ENCODE measurements around the gene MLF2. TPM values are rescaled to one million over a fixed set of nuclear protein-coding genes. Genes with fewer than 3 reads are reported as not detected.

The MLF2 gene
- total and polyA plus RNA-seq, 2 donors from 2014 or later: 141 to 289 TPM

- FAIRE-seq (no peak), DNase-seq (no peak)
- no peak overlapping the region for H3K4me3 ChIP-seq (ENCODE audit: low read length in 3 of 3)
- no peaks in the 10 kb centered on the region for H3K9me3 ChIP-seq (ENCODE audit: control insufficient read depth in 2 of 3, insufficient read depth in 1 of 3, low read length in 3 of 3)
- H3K9ac ChIP-seq (ENCODE audit: low read length in 3 of 3): no peak overlapping the region
- TF ChIP-seq CTCF (IDR thresholded peaks at IDR 0.05; ENCODE audit: borderline replicate concordance, extremely low read depth, insufficient read depth): no peak
- peaks cover 0 to 9% (median 4%) of the 10 kb centered on the region in 3 donors for H3K4me1 ChIP-seq (ENCODE audit: control insufficient read depth in 2 of 3, insufficient read depth in 2 of 3, low read depth in 1 of 3, low read length in 3 of 3)
- H3K36me3 ChIP-seq (ENCODE audit: control insufficient read depth in 2 of 3, insufficient read depth in 3 of 3, low read length in 3 of 3): peaks cover 6 to 22% (median 15%) of the 10 kb centered on the region in 3 donors
- no peaks in the 10 kb centered on the region for H3K27me3 ChIP-seq (ENCODE audit: control insufficient read depth, insufficient read depth, low read length)
- no peak overlapping the region for H3K27ac ChIP-seq (ENCODE audit: low read depth in 2 of 2, low read length in 2 of 2)
- intact Hi-C loops (cut with DNase I): no loop called here
Measured at GRCh38 chr12:6725350-6725749, 27.6 kb downstream of the MLF2 start.

- peak in 3 of 5 donors; percentile 32 to 76 (median 49) for DNase-seq
- no peaks in the 10 kb centered on the region for H3K9me3 ChIP-seq (ENCODE audit: control insufficient read depth in 2 of 3, insufficient read depth in 1 of 3, low read length in 3 of 3)
- peaks cover 4 to 14% (median 5%) of the 10 kb centered on the region in 3 donors for H3K36me3 ChIP-seq (ENCODE audit: control insufficient read depth in 2 of 3, insufficient read depth in 3 of 3, low read length in 3 of 3)
- H3K27me3 ChIP-seq (ENCODE audit: control insufficient read depth, insufficient read depth, low read length): no peaks in the 10 kb centered on the region
- no peak for FAIRE-seq
- intact Hi-C loops (cut with DNase I): no loop called here
- peak overlapping the region; percentile 0 to 84 (median 72) for H3K9ac ChIP-seq (ENCODE audit: low read length in 3 of 3)
- peaks cover 0 to 9% (median 4%) of the 10 kb centered on the region in 3 donors for H3K4me1 ChIP-seq (ENCODE audit: control insufficient read depth in 2 of 3, insufficient read depth in 2 of 3, low read depth in 1 of 3, low read length in 3 of 3)
- TF ChIP-seq CTCF (IDR thresholded peaks at IDR 0.05; ENCODE audit: borderline replicate concordance, extremely low read depth, insufficient read depth): no peak
- peak overlapping the region; percentile 79 to 96 (median 86) for H3K4me3 ChIP-seq (ENCODE audit: low read length in 3 of 3)
- peak overlapping the region; percentile 66 to 88 for H3K27ac ChIP-seq (ENCODE audit: low read depth in 2 of 2, low read length in 2 of 2)
Measured at GRCh38 chr12:6724409-6724797, 28.5 kb downstream of the MLF2 start.

GRCh38 chr12:6723607-6724408, 29.1 kb downstream of the MLF2 start, which contains the start of gene COPS7A:
Gene COPS7A, plus strand, starts transcription at chr12:6724046. Its CDS starts 611 bp downstream, at chr12:6724657.
- Histone ChIP-seq H3K9ac (ENCODE audit: low read length in 3 of 3) (peak within 1 kb of the TSS; percentile 26 to 84 (median 72)), H3K36me3 (ENCODE audit: control insufficient read depth in 2 of 3, insufficient read depth in 3 of 3, low read length in 3 of 3) (peaks cover 1 to 9% (median 4%) of the 10 kb centered on the region in 3 donors), H3K27me3 (ENCODE audit: control insufficient read depth, insufficient read depth, low read length) (no peaks in the 10 kb centered on the region), H3K4me3 (ENCODE audit: low read length in 3 of 3) (peak within 1 kb of the TSS; percentile 79 to 96 (median 86)), H3K27ac (ENCODE audit: low read depth in 2 of 2, low read length in 2 of 2) (peak within 1 kb of the TSS; percentile 66 to 88), H3K4me1 (ENCODE audit: control insufficient read depth in 2 of 3, insufficient read depth in 2 of 3, low read depth in 1 of 3, low read length in 3 of 3) (peaks cover 0 to 9% (median 4%) of the 10 kb centered on the region in 3 donors), H3K9me3 (ENCODE audit: control insufficient read depth in 2 of 3, insufficient read depth in 1 of 3, low read length in 3 of 3) (no peaks in the 10 kb centered on the region)
- intact Hi-C loops (cut with DNase I): no loop called here
- peak; percentile 98 to 99 (median 99) for DNase-seq
- TF ChIP-seq CTCF (IDR thresholded peaks at IDR 0.05; ENCODE audit: borderline replicate concordance, extremely low read depth, insufficient read depth): no peak
- peak; percentile 92 for FAIRE-seq
